WTC11 (cell line): ENCODE results near the gene SLC2A6.

Source experiments
- ATF3 ChIP-seq: sonication (generic); formaldehyde crosslinking; conservative IDR thresholded peaks from 2 replicates; pipeline ENCODE4 v1.8.1; 2022; ENCODE audit warnings: mild to moderate bottlenecking, missing genetic modification reagents
- CBFB ChIP-seq: sonication (generic); formaldehyde crosslinking; IDR thresholded peaks from 2 replicates; pipeline ENCODE4 v1.8.1; 2022; ENCODE audit warnings: mild to moderate bottlenecking, low read depth, missing genetic modification reagents
- CTCF ChIP-seq: fragments of 200-600 bp; IDR thresholded peaks from 2 replicates; pipeline ENCODE4 v1.8.0; 2022; ENCODE audit warnings: antibody characterized with exemption
- E2F1 ChIP-seq: sonication (generic); formaldehyde crosslinking; IDR thresholded peaks from 2 replicates; pipeline ENCODE4 v1.8.0; 2022; ENCODE audit warnings: mild to moderate bottlenecking, missing genetic modification reagents
- MXD4 ChIP-seq: fragments of 250-450 bp; sonication (Bioruptor Pico); IDR thresholded peaks from 2 replicates; pipeline ENCODE4 v1.8.0; 2021; ENCODE audit warnings: mild to moderate bottlenecking, moderate library complexity, borderline replicate concordance
- ZNF423 ChIP-seq: fragments of 250-450 bp; sonication (Bioruptor Pico); IDR thresholded peaks from 2 replicates; pipeline ENCODE4 v2.1.2; 2022; ENCODE audit warnings: mild to moderate bottlenecking, moderate library complexity

GRCh38 chr9:133522073-133522910, 43.4 kb upstream of the SLC2A6 start:
- TF ChIP-seq CTCF = no peak
- TF ChIP-seq MXD4 (CRISPR knock-in tag) = no peak
- no peak for TF ChIP-seq ZNF423 (CRISPR knock-in tag)
- TF ChIP-seq E2F1 (CRISPR knock-in tag) = no peak
- TF ChIP-seq CBFB = no peak
- TF ChIP-seq ATF3 (CRISPR knock-in tag) = no peak
